ENCODE results near the gene MAP3K12.

- TF ChIP-seq YY1 (IDR thresholded peaks at IDR 0.05; ENCODE audit: insufficient read depth, insufficient read length) (no peak), SUZ12 (IDR thresholded peaks at IDR 0.05; ENCODE audit: extremely low read depth, insufficient read depth, insufficient read length) (no peak), ZNF274 (IDR thresholded peaks at IDR 0.05; ENCODE audit: low read depth, low read length) (no peak)
Observed at GRCh38 chr12:53472056-53472582, 27.1 kb downstream of the MAP3K12 start.
